Aorta (tissue), 5 donors: Measurements from ENCODE around the gene ALPG. TPM values are rescaled to one million over a fixed set of nuclear protein-coding genes. Genes with fewer than 3 reads are reported as not detected.
"Not testable (repeated sequence)": the region's sequence is repeated elsewhere in the genome, so short reads cannot be mapped to it uniquely, and the experiment has no call there.

Experiments
- ATAC-seq: fragments of 200-7000 bp; cut with Tn5 transposase; one replicate; pipeline ENCODE4 v1.9.1; 2022; ENCODE audit warnings: moderate library complexity; ENCODE audit not compliant: low FRiP score
- DNase-seq, 2 donors: peaks; one replicate each; pipeline ENCODE4 v3.0.0-alpha.2; 2020
- H3K27ac ChIP-seq, 2 donors: one replicate each; pipeline ENCODE4 v1.5.1; 2013; ENCODE audit warnings: low read length in 2 of 2, mild to moderate bottlenecking in 2 of 2, moderate library complexity in 2 of 2, control low read depth in 1 of 2, inconsistent platforms in 1 of 2, low read depth in 1 of 2
- H3K27me3 ChIP-seq, 2 donors: one replicate each; pipeline ENCODE4 v1.6.1; 2013; ENCODE audit warnings: control low read depth in 1 of 2, low read length in 1 of 2, mild to moderate bottlenecking in 1 of 2, moderate library complexity in 1 of 2; ENCODE audit not compliant: insufficient read depth in 2 of 2, control insufficient read depth in 1 of 2
- H3K36me3 ChIP-seq, 2 donors: one replicate each; pipeline ENCODE4 v1.6.1; 2013; ENCODE audit warnings: control low read depth in 1 of 2, low read length in 1 of 2, mild to moderate bottlenecking in 1 of 2; ENCODE audit not compliant: insufficient read depth in 2 of 2, control insufficient read depth in 1 of 2
- H3K4me1 ChIP-seq, 2 donors: one replicate each; pipeline ENCODE4 v1.6.1; 2013; ENCODE audit warnings: low read length in 2 of 2, control low read depth in 1 of 2, mild to moderate bottlenecking in 1 of 2, moderate library complexity in 1 of 2; ENCODE audit not compliant: insufficient read depth in 2 of 2, control insufficient read depth in 1 of 2
- H3K4me3 ChIP-seq, 2 donors: one replicate each; pipeline ENCODE4 v1.5.1; 2013; ENCODE audit warnings: low read length in 2 of 2, control low read depth in 1 of 2, mild to moderate bottlenecking in 1 of 2
- H3K9me3 ChIP-seq: one replicate; pipeline ENCODE4 v1.6.1; 2013; ENCODE audit warnings: mild to moderate bottlenecking, low read length; ENCODE audit not compliant: control insufficient read depth
- WGBS, 2 donors: extraction: QIAGEN DNeasy Blood & Tissue Kit; methylation state at CpG; one replicate each; pipeline ENCODE4 v1.1.7; 2013; 5-methylcytosine and 5-hydroxymethylcytosine counted together
- intact Hi-C, 2 donors: fragments of 100-400 bp; cut with DNase I; formaldehyde crosslinking; loops; one replicate each; pipeline versions ENCODE4 v1.14.2 to v1.15.0; 2022
- polyA plus RNA-seq, 2 donors: library from polyadenylated mRNA; stranded (reverse); fragments of 200-250 nt; gene quantifications; one replicate each; pipeline ENCODE4 v1.2.3, GENCODE V29; 2013
- total RNA-seq, 2 donors: library from RNA; stranded (reverse); fragmentation: NEBNext Ultra II Directional; extraction: Animal tissue kit (Norgen Biotek cat#: 25700); gene quantifications; one replicate each; pipeline ENCODE4 v1.2.1, GENCODE V29; 2021
- donor health status: healthy with polysubstance abuse.
- donor health status: Bipolar disorder and iron deficiency.
- donor health status: DM: no; HTN: no; CAD: no.
- donor health status: DM: no; HTN: no; CAD: no.
- donor health status: DM: yes; HTN: yes; CAD: no.

Gene ALPG
- total and polyA plus RNA-seq, 4 donors: not detected

- no peak for DNase-seq
Observed at GRCh38 chr2:232405943-232406510, 617 bp upstream of the ALPG start.

GRCh38 chr2:232407428-232408150, 945 bp downstream of the ALPG start:
- intact Hi-C loops, H3K9me3 ChIP-seq, ATAC-seq, H3K27ac ChIP-seq, H3K36me3 ChIP-seq, H3K27me3 ChIP-seq, H3K4me1 ChIP-seq, DNase-seq, H3K4me3 ChIP-seq: not testable (repeated sequence)
- 93 to 94% methylated on average over 27 to 30 of the region's 30 CpGs for WGBS, 2 donors

More at GRCh38 chr2:232405943-232406510, 617 bp upstream of the ALPG start:
- Histone ChIP-seq H3K9me3 (no peaks in the 10 kb centered on the region), H3K36me3 (no peaks in the 10 kb centered on the region), H3K27me3 (no peaks in the 10 kb centered on the region), H3K4me1 (no peaks in the 10 kb centered on the region), H3K4me3 (no peak overlapping the region), H3K27ac (no peak overlapping the region)
- ATAC-seq: no peak
- intact Hi-C loops: no loop called here
- WGBS, 2 donors: 90 to 91% methylated on average over 9 to 11 of the region's 11 CpGs

DNA sequence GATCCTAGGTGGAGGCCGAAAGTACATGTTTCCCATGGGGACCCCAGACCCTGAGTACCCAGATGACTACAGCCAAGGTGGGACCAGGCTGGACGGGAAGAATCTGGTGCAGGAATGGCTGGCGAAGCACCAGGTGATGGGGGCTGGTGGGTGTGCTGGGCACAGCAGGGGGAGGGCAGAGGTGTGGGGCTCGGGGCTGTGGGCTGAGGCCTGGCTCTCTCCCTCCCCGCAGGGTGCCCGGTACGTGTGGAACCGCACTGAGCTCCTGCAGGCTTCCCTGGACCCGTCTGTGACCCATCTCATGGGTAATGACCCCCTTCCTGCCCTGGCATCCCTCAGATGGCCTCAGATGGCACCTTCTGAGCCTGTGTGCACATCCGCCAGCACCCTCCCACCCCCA, 1.6 kb downstream of the ALPG start:
- DNase-seq, H3K9me3 ChIP-seq, H3K4me3 ChIP-seq, H3K36me3 ChIP-seq, H3K27me3 ChIP-seq, H3K27ac ChIP-seq, H3K4me1 ChIP-seq, ATAC-seq, intact Hi-C loops: not testable (repeated sequence)
- 88 to 91% methylated on average over 8 to 10 of the region's 10 CpGs for WGBS, 2 donors

DNA sequence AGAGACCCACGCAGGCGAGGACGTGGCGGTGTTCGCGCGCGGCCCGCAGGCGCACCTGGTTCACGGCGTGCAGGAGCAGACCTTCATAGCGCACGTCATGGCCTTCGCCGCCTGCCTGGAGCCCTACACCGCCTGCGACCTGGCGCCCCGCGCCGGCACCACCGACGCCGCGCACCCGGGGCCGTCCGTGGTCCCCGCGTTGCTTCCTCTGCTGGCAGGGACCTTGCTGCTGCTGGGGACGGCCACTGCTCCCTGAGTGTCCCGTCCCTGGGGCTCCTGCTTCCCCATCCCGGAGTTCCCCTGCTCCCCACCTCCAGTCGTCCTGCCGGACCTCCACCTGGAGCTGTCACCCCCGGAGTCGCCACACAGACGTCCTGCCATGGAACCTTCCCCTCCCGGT, 3.0 kb downstream of the ALPG start:
- peak; percentile 15 for ATAC-seq
- H3K4me3 ChIP-seq, H3K36me3 ChIP-seq, H3K27me3 ChIP-seq, DNase-seq, H3K9me3 ChIP-seq, H3K27ac ChIP-seq, H3K4me1 ChIP-seq, intact Hi-C loops: not testable (repeated sequence)
- 40 to 58% methylated on average over 34 to 40 of the region's 40 CpGs for WGBS, 2 donors

GRCh38 chr2:232410238-232410900, 3.7 kb downstream of the ALPG start:
- DNase-seq: no peak
- Histone ChIP-seq H3K27me3 (no peaks in the 10 kb centered on the region), H3K4me3 (no peak overlapping the region), H3K9me3 (no peaks in the 10 kb centered on the region), H3K4me1 (no peaks in the 10 kb centered on the region), H3K36me3 (no peaks in the 10 kb centered on the region), H3K27ac (no peak overlapping the region)
- 81 to 89% methylated on average over 7 of the region's 7 CpGs for WGBS, 2 donors
- intact Hi-C loops: no loop called here
- no peak for ATAC-seq

- no peaks in the 10 kb centered on the region for H3K36me3 ChIP-seq
- no peak overlapping the region for H3K27ac ChIP-seq
- no peak for ATAC-seq
- no peak for DNase-seq
- no peaks in the 10 kb centered on the region for H3K27me3 ChIP-seq
- H3K9me3 ChIP-seq: no peaks in the 10 kb centered on the region
- WGBS, 2 donors: 87% methylated on average over 6 of the region's 6 CpGs
- no peaks in the 10 kb centered on the region for H3K4me1 ChIP-seq
- H3K4me3 ChIP-seq: no peak overlapping the region
- intact Hi-C loops: no loop called here
Observed at GRCh38 chr2:232411901-232412629, 5.4 kb downstream of the ALPG start.

- Histone ChIP-seq H3K4me3 (no peak overlapping the region), H3K36me3 (no peaks in the 10 kb centered on the region), H3K27ac (no peak overlapping the region), H3K27me3 (no peaks in the 10 kb centered on the region), H3K9me3 (no peaks in the 10 kb centered on the region), H3K4me1 (no peaks in the 10 kb centered on the region)
- DNase-seq (no peak), ATAC-seq (no peak)
- intact Hi-C loops: no loop called here
- 66 to 67% methylated on average over 5 of the region's 5 CpGs for WGBS, 2 donors
Observed at GRCh38 chr2:232412986-232413385, 6.3 kb downstream of the ALPG start.

DNA sequence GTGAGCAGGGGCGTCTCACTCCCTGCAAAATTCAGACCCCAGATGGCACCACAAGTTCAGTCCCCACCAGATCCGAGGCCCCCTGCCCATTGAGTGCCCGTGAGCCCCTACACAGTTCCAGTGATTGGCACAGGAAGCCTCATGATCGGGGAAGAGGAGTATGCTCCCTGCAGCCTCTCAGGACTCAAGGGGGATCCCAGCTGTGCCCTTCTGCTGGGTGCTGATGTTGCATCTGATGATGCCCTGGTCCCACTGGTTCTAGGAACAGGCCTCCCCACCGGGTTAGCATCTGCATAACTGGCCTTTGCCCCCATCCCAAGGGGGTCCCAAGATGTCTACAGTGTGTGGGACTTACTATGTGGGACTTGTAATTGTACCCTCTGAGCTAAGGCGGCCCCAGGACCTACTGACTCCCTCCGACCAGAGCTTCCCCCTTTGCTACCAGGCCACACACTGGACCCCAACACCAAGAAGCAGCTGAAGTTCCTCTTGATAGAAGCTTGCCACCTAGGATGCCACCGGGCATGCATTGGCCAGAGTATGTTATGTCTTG, 8.6 kb downstream of the ALPG start:
- intact Hi-C loops: no loop called here
- H3K27ac ChIP-seq: no peak overlapping the region
- no peaks in the 10 kb centered on the region for H3K27me3 ChIP-seq
- H3K4me3 ChIP-seq: no peak overlapping the region
- no peaks in the 10 kb centered on the region for H3K36me3 ChIP-seq
- ATAC-seq (no peak), DNase-seq (no peak)
- 82 to 87% methylated on average over 8 of the region's 8 CpGs for WGBS, 2 donors
- no peaks in the 10 kb centered on the region for H3K9me3 ChIP-seq
- H3K4me1 ChIP-seq: no peaks in the 10 kb centered on the region
